SU-DHL-6 (cell line): ENCODE data around the gene NEMF.

Experiments
- CTCF ChIP-seq: fragments of 200-600 bp; sonication (generic); IDR thresholded peaks from one replicate; pipeline ENCODE4 v1.5.1; 2017; ENCODE audit warnings: antibody characterized with exemption, mild to moderate bottlenecking, low read length, moderate library complexity; ENCODE audit not compliant: insufficient read depth, poor library complexity, severe bottlenecking
- EZH2phosphoT487 ChIP-seq: fragments of 200-600 bp; sonication (generic), shearing (Covaris generic); conservative IDR thresholded peaks from 2 replicates; pipeline ENCODE4 v1.6.1; 2018; ENCODE audit warnings: mild to moderate bottlenecking, antibody characterized with exemption, low read length, moderate library complexity, mixed read lengths

- TF ChIP-seq CTCF: no peak
- no peak for TF ChIP-seq EZH2phosphoT487
These were observed 44.4 kb upstream of the NEMF start for GRCh38 chr14:49896966-49897365.
